ENCODE measurements around the gene C19orf85.

- TF ChIP-seq CTCF (IDR thresholded peaks at IDR 0.05) (no peak), POLR2A (IDR thresholded peaks at IDR 0.05) (no peak)
These were observed 3.8 kb downstream of the C19orf85 start for GRCh38 chr19:55460670-55461258.

All from heart left ventricle (tissue), 13 donors.